SK-N-SH (cell line): ENCODE data around the gene MGAM2.

ENCODE experiments used
- CTCF ChIP-seq: fragments of 200-600 bp; sonication (generic); IDR thresholded peaks from 2 replicates; pipeline ENCODE4 v1.6.1; 2017; ENCODE audit warnings: antibody characterized with exemption, mild to moderate bottlenecking, moderate library complexity
- GABPA ChIP-seq: IDR thresholded peaks from 2 replicates; pipeline ENCODE4 v1.4.0; 2012; ENCODE audit warnings: low read depth, mild to moderate bottlenecking
- MXI1 ChIP-seq: IDR thresholded peaks from 2 replicates; pipeline ENCODE4 v1.6.1; 2012; ENCODE audit warnings: mild to moderate bottlenecking, low read depth, low read length, improper control_type of control experiment
- POLR2AphosphoS5 ChIP-seq: IDR thresholded peaks from 2 replicates; pipeline ENCODE4 v1.6.1; 2012; ENCODE audit warnings: low read depth, low read length
- RAD21 ChIP-seq: IDR thresholded peaks from 2 replicates; pipeline ENCODE4 v1.6.1; 2012; ENCODE audit warnings: mild to moderate bottlenecking, low read length
- SMC3 ChIP-seq: IDR thresholded peaks from 2 replicates; pipeline ENCODE4 v1.6.1; 2012; ENCODE audit warnings: low read depth, low read length, improper control_type of control experiment
- TEAD4 ChIP-seq: IDR thresholded peaks from 2 replicates; pipeline ENCODE4 v1.4.0; 2012; ENCODE audit warnings: mild to moderate bottlenecking, borderline replicate concordance; ENCODE audit not compliant: insufficient read depth
- TF ChIP-seq, protein P1 (sequence below): IDR thresholded peaks from 2 replicates; pipeline ENCODE4 v1.6.1; 2012; ENCODE audit warnings: mild to moderate bottlenecking, low read depth, low read length, moderate library complexity
- TF ChIP-seq, protein P2 (sequence below): IDR thresholded peaks from 2 replicates; pipeline ENCODE4 v1.4.0; 2012; ENCODE audit warnings: low read depth

- TF ChIP-seq CTCF (no peak), RAD21 (no peak), POLR2AphosphoS5 (no peak), MXI1 (no peak), SMC3 (no peak), TEAD4 (no peak), GABPA (no peak)
- TF ChIP-seq, protein P1, sequence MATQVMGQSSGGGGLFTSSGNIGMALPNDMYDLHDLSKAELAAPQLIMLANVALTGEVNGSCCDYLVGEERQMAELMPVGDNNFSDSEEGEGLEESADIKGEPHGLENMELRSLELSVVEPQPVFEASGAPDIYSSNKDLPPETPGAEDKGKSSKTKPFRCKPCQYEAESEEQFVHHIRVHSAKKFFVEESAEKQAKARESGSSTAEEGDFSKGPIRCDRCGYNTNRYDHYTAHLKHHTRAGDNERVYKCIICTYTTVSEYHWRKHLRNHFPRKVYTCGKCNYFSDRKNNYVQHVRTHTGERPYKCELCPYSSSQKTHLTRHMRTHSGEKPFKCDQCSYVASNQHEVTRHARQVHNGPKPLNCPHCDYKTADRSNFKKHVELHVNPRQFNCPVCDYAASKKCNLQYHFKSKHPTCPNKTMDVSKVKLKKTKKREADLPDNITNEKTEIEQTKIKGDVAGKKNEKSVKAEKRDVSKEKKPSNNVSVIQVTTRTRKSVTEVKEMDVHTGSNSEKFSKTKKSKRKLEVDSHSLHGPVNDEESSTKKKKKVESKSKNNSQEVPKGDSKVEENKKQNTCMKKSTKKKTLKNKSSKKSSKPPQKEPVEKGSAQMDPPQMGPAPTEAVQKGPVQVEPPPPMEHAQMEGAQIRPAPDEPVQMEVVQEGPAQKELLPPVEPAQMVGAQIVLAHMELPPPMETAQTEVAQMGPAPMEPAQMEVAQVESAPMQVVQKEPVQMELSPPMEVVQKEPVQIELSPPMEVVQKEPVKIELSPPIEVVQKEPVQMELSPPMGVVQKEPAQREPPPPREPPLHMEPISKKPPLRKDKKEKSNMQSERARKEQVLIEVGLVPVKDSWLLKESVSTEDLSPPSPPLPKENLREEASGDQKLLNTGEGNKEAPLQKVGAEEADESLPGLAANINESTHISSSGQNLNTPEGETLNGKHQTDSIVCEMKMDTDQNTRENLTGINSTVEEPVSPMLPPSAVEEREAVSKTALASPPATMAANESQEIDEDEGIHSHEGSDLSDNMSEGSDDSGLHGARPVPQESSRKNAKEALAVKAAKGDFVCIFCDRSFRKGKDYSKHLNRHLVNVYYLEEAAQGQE: no peak
- TF ChIP-seq, protein P2, sequence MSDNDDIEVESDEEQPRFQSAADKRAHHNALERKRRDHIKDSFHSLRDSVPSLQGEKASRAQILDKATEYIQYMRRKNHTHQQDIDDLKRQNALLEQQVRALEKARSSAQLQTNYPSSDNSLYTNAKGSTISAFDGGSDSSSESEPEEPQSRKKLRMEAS: no peak
Observed at GRCh38 chr7:142112086-142112485, 568 bp downstream of the MGAM2 start.
